GM19468 (cell line): Measurements from ENCODE around the gene RXYLT1.
"Not testable (repeated sequence)": the region's sequence is repeated elsewhere in the genome, so short reads cannot be mapped to it uniquely, and the experiment has no call there.

Source experiments
- ATAC-seq: cut with Tn5 transposase; IDR thresholded peaks from one replicate; pipeline ENCODE4 v1.9.1; 2021; ENCODE audit warnings: mild to moderate bottlenecking, moderate library complexity, moderate number of reproducible peaks; ENCODE audit not compliant: unreplicated experiment; ENCODE audit errors: extremely low read depth

RXYLT1 gene

DNA sequence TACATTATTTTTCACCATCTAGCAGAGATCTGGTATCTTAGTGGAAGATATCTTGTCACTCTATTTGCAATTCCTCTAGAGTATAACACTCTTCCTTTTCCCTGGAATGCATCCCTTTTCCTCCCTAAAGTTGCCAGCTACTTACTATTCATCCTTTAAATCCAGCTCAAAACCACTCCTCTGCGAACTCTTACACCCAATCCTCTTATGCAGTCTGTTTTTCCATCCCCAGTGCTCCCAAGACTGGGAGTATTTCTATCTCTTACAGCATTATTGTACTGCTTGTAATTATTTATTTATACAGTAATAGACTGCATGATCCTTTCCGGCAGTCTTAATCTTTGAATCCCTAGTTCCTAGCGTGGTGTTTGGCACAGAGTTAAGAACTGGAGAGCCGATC, 61.9 kb downstream of the RXYLT1 start:
- ATAC-seq = no peak

DNA sequence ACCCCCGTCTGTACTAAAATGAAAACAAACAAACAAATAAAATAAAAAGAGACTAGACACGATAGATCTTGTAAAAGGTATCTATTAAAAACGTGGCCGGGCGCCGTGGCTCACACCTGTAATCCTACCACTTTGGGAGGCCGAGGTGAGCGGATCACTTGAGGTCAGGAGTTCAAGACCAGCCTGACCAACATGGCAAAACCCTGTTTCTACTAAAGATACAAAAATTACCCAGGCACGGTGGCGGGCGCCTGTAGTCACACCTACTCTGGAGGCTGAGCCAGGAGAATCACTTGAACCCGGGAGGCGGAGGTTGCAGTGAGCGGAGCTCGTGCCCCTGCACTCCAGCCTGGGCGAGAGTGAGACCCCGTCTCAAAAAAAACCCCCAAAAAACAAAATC, 63.0 kb downstream of the RXYLT1 start:
- ATAC-seq = not testable (repeated sequence)

GRCh38 chr12:63843254-63843720, 63.6 kb downstream of the RXYLT1 start:
- ATAC-seq = no peak

DNA sequence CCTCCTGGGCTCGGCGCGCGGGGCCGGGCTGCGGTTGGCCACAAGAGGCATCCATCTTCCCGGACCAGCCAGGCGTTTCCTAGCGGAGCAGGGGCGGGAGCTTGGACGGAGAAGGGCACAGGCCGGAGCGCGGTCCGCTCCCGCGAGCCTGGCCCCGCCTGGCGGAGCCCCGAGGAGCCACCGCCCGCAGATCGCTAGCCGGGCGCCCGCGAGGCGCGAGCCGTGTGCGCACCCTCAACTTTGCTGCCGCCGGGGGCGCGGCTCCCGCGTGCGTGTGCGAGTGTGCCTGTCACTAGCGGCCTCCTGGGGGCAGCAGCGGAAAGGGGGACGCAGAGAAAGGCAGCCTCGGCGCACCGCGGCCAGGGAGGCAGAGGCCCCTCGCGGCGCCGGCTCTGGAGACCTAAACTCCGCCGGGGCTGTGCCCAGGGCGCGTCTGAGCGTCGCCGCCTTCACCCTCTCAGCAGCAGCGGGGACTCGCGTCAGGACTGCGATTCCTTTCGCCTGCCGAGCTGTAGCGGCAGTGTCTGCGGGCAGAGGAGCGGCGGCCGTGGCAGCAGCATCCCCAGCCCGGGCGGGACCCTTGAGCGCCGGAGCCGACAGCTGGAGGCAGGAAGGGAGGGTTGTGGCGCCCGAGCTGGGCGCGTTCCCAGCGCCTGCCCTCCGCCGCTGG, 64.1 kb downstream of the RXYLT1 start:
- peak; percentile 94 for ATAC-seq

GRCh38 chr12:63844391-63845341, 65.0 kb downstream of the RXYLT1 start, which contains the start of gene SRGAP1:
TSS of gene SRGAP1 (plus strand) at chr12:63844700. CDS start at chr12:63844817, 117 bp downstream.
- ATAC-seq = no peak

DNA sequence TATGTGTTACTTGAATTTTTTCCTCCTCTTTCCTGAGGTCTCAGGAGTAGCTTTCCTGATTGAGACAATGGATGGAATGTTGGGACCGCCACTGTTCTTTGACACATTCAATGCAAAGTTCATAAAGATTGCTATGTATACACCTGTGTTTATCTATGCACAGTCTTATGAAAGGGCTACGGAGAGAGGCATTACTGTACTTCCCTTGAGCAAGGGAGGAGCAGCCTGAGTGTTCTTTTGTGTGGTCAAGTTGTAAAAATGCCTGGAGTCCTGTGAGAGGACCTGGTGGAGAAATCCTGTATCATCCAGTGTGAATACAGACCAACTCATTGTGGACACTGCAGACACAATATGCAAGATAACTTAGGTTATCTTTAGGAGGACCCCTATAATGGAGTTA, 66.0 kb downstream of the RXYLT1 start:
- ATAC-seq = no peak

DNA sequence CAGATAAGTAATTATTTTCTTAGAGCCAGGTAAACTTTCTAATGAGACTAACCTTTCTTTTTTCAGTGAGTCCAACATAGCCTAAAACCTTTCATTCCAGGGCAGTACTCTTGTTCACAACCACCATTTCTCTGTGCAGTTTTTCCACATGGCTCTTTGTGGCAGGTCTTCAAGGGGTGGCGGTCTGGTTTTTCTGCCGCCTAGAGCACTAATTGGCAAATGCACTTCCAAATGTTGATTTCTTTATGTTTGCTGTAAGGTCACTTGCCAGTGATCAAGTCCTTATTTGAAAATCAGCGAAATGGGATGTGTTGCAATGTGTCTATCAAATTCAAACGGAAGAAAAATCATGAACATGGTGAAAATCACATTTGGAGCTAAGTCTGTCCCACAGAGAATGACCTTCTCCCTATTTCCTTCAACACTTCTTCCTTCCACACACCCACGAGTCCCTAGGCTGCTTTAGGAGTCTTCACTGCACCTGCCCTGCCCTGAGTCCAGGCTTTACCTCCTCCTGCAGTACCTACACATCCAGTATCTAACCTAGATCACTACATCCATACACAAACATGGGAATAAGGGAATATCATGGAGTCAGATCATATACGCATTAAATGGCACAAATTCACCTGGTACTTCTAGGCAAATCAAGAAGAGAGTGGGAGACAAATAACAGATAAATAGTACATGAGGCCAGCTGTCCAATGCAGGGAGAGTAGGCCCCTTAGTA, 66.7 kb downstream of the RXYLT1 start:
- ATAC-seq = no peak

GRCh38 chr12:63848450-63848849, 68.7 kb downstream of the RXYLT1 start:
- no peak for ATAC-seq

DNA sequence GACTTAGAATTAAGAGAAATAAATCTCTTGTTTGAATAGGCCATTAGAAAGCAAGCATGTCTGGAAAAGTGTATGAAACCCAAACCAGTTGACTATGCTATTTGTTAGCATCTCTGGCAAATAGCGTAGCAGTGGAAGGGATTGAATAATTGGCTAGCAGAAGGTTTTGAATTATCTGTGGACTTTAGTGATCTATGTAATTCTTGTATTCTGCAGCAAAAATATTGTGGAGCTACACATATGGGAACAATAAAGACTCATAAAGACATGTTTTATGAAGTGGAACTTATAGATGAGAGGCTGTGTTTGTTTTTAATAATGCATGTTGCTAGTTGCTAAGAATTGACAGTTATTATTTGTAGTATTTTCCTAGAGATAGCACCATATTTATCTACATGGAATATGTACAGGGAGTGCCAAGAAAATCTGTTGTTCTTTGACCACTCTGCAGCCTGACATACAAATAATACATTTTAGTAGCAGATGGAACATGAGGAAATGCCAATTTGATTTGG, 69.5 kb downstream of the RXYLT1 start:
- ATAC-seq = no peak

DNA sequence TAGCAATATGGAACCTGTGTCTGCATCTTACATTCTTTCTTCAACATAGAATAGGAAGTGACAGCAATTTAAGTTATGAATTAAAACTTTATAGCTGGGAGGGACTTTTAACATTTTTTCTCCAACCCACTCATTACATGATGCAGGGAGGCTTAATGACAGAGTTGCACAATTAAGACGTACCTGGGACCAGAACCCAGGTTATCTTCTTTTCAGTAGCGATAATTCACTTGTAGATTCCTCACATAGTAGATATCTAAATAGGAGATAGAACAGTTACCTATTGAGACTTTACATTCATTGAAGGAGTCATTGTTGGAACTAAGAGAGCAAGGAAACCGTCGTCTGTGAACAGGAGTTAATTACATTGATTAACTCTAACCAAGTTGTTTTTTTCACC, 69.9 kb downstream of the RXYLT1 start:
- ATAC-seq = no peak

- ATAC-seq = no peak
Measured at GRCh38 chr12:63853978-63854377, 74.3 kb downstream of the RXYLT1 start.

- ATAC-seq = no peak
Measured at GRCh38 chr12:63855299-63855698, 75.6 kb downstream of the RXYLT1 start.

DNA sequence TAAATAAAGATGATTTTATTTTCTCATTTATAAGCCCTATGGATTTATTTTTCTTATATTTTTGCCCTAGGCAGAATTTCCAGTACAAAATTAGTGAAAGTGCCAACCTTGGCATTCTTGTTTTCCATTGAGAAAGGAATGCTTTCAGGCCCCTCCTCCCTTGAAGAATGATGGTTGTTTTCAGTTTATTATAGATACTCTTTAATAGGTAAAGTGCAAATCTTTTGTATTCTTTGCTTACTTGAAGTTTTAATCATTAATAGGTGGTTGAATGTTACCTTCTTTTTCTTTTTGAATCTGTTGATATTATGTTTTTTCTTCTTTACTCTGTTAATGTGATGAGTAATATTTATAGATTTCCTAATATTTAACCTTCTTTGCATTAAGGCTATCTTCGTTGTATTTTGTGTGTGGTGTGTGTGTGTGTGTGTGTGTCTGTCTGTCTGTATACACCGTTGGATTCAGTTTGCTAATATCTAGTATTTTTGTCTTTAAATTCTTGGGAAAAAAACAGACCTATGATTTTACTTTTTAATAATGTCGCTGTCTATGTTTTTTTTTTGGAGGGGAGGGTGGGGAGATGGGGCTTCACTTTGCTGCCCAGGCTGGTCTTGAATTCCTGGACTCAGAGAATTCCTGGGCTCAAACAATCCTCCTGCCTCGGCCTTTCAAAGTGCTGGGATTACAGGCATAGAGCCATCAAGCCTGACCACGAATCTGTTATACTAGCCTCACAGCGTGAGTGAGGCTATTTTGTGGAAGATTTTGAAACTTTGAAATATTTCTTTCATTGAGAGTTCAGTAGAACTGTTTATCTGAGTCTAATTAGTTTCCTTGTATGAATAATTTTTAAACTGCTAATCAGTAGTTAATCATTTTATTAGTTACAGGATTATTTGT, 78.3 kb downstream of the RXYLT1 start:
- no peak for ATAC-seq
